PC-3 (cell line): ENCODE data around the gene GADD45B. TPM values are rescaled to one million over a fixed set of nuclear protein-coding genes. Genes with fewer than 3 reads are reported as not detected.

Experiments used
- ATAC-seq: fragments of 200-7000 bp; cut with Tn5 transposase; 2 replicates; pipeline ENCODE4 v1.9.1; 2020; ENCODE audit warnings: mild to moderate bottlenecking, moderate library complexity
- Bru-seq: library from RNA; stranded (reverse); fragments of 400-500 nt; gene quantifications from one replicate; lab custom pipeline; 2021; lab: Mats Ljungman, UMichigan
- BruChase-seq, 2 experiments: library from RNA; stranded (reverse); fragments of 400-500 nt; gene quantifications; one replicate each; lab custom pipeline; 2021; lab: Mats Ljungman, UMichigan
- BruUV-seq: library from RNA; stranded (reverse); fragments of 400-500 nt; replicated peaks from 2 replicates; lab custom pipeline; 2021; lab: Mats Ljungman, UMichigan
- CTCF ChIA-PET: fragments of 300-600 bp; sonication (Branson Sonifier 250); formaldehyde crosslinking; loops from one replicate; lab custom pipeline; 2022; ENCODE audit warnings: antibody characterized with exemption; lab: Charles Lee
- POLR2A ChIA-PET: fragments of 300-600 bp; sonication (Branson Sonifier 250); formaldehyde crosslinking; loops from one replicate; lab custom pipeline; 2022; ENCODE audit warnings: antibody characterized with exemption; ENCODE audit not compliant: unreplicated experiment; lab: Charles Lee
- DNase-seq: peaks from one replicate; pipeline ENCODE4 v3.0.0-alpha.2; 2015
- H2AFZ ChIP-seq: fragments of 300-600 bp; sonication (generic); 2 replicates; pipeline ENCODE4 v1.6.0; 2016; ENCODE audit warnings: antibody characterized with exemption, low read length
- H3F3A ChIP-seq: fragments of 300-600 bp; sonication (generic); one replicate; pipeline ENCODE4 v1.6.0; 2017; ENCODE audit warnings: antibody characterized with exemption, low read length, control low read depth, mild to moderate bottlenecking; ENCODE audit not compliant: unreplicated experiment
- H3K27ac ChIP-seq: fragments of 300-600 bp; sonication (generic); 2 replicates; pipeline ENCODE4 v1.5.1; 2016; ENCODE audit warnings: mild to moderate bottlenecking, low read length
- H3K27me3 ChIP-seq: fragments of 300-600 bp; sonication (generic); 2 replicates; pipeline ENCODE4 v1.6.1; 2016; ENCODE audit warnings: low read length, mixed read lengths
- H3K36me3 ChIP-seq: fragments of 300-600 bp; sonication (generic); 2 replicates; pipeline ENCODE4 v1.6.1; 2016; ENCODE audit warnings: low read depth, mixed run types, low read length, mixed read lengths
- H3K4me1 ChIP-seq: fragments of 300-600 bp; sonication (generic); 2 replicates; pipeline ENCODE4 v1.5.1; 2016; ENCODE audit warnings: low read length; ENCODE audit not compliant: insufficient read depth
- H3K4me2 ChIP-seq: fragments of 300-600 bp; sonication (generic); 2 replicates; pipeline ENCODE4 v1.6.0; 2016; ENCODE audit warnings: low read length
- H3K4me3 ChIP-seq: fragments of 300-600 bp; sonication (generic); 2 replicates; pipeline ENCODE4 v1.5.1; 2016; ENCODE audit warnings: mild to moderate bottlenecking, low read length, mixed read lengths
- H3K79me2 ChIP-seq: fragments of 300-600 bp; sonication (generic); 2 replicates; pipeline ENCODE4 v1.6.1; 2017; ENCODE audit warnings: low read length, mixed read lengths
- H3K9ac ChIP-seq: fragments of 300-600 bp; sonication (generic); 2 replicates; pipeline ENCODE4 v1.6.0; 2016; ENCODE audit warnings: mild to moderate bottlenecking, low read length
- H3K9me2 ChIP-seq: fragments of 300-600 bp; sonication (generic); replicated peaks from 2 replicates; pipeline ENCODE4 v1.6.1; 2016; ENCODE audit warnings: mixed run types, low read length, mixed read lengths
- H3K9me3 ChIP-seq: fragments of 300-600 bp; sonication (generic); 2 replicates; pipeline ENCODE4 v1.6.1; 2016; ENCODE audit warnings: low read length, mixed read lengths
- H4K20me1 ChIP-seq: fragments of 300-600 bp; sonication (generic); 2 replicates; pipeline ENCODE4 v1.6.1; 2016; ENCODE audit warnings: low read length, mixed read lengths
- CTCF ChIP-seq: fragments of 300-600 bp; sonication (generic); conservative IDR thresholded peaks from 2 replicates; pipeline ENCODE4 v1.5.1; 2017; ENCODE audit warnings: antibody characterized with exemption, low read depth, mild to moderate bottlenecking, low read length
- EZH2 ChIP-seq: fragments of 300-600 bp; sonication (generic); IDR thresholded peaks from one replicate; pipeline ENCODE4 v1.6.1; 2017; ENCODE audit warnings: antibody characterized with exemption, mild to moderate bottlenecking, low read length; ENCODE audit not compliant: unreplicated experiment
- EZH2phosphoT487 ChIP-seq: fragments of 300-600 bp; sonication (generic); IDR thresholded peaks from 2 replicates; pipeline ENCODE4 v1.6.1; 2018; ENCODE audit warnings: mild to moderate bottlenecking, antibody characterized with exemption, low read length, borderline replicate concordance
- intact Hi-C: fragments of 100-400 bp; cut with micrococcal nuclease; formaldehyde crosslinking; loops from 2 replicates; pipeline ENCODE4 v1.9.0; 2023
- long read RNA-seq: library from polyadenylated mRNA; unstranded; transcript quantifications from one replicate; pipeline ENCODE4 v2.0.0, GENCODE V29; 2021; ENCODE audit not compliant: unreplicated experiment
- total RNA-seq: library from RNA; depleted of rRNA; stranded (reverse); fragments of >200 nt; gene quantifications from 2 replicates; pipeline ENCODE4 v1.2.3, GENCODE V29; 2014; rRNA removed

The GADD45B gene
- 137 and 154 TPM in 2 replicates for total RNA-seq
- percentile 99 among the genes with signal in this experiment for Bru-seq, nascent RNA
- BruChase-seq, experiment 1, labeled RNA remaining after a 6-hour chase = percentile 95 among the genes with signal in this experiment
- percentile 97 among the genes with signal in this experiment for BruChase-seq, experiment 2, labeled RNA remaining after a 2-hour chase
- long read RNA-seq, transcript GADD45B-201 (4 exons, 1,373 nt) = major isoform, 10 of 43 reads
- long read RNA-seq, partial matches to known transcripts = 4 of 43 reads
- long read RNA-seq, other reads (novel, unspliced or antisense) = 28 of 43 reads

GRCh38 chr19:2475702-2476450 lies at the start of gene GADD45B:
Gene GADD45B (plus strand): TSS chr19:2476127. CDS start chr19:2476359, 232 bp downstream.
- H3K9me3 ChIP-seq = no peaks in the 10 kb centered on the region
- POLR2A ChIA-PET = interaction anchor here (0.6 to 1.8 kb wide), 14 partner anchors 15 to 247 kb away, joined by 3 to 20 read pairs (median 6); no protein-coding TSS in a partner anchor
- H3K79me2 ChIP-seq = peaks cover 38% of the 10 kb centered on the region
- H4K20me1 ChIP-seq = peaks cover 17% of the 10 kb centered on the region
- CTCF ChIA-PET = interaction anchor here (0.6 to 1.9 kb wide), 6 partner anchors 16 to 135 kb away, joined by 4 to 10 read pairs (median 6); no protein-coding TSS in a partner anchor
- peak within 1 kb of the TSS; percentile 92 for H3K4me2 ChIP-seq
- peak within 1 kb of the TSS; percentile 60 for H2AFZ ChIP-seq
- peaks cover 5% of the 10 kb centered on the region; the same call in 1 of the 2 replicates for H3K4me1 ChIP-seq
- peak within 1 kb of the TSS; percentile 100 for H3K4me3 ChIP-seq
- peak; percentile 95 for DNase-seq
- peak; percentile 27 for ATAC-seq
- intact Hi-C loops = loop anchor here (1.0 kb wide), 3 partner anchors 67 to 135 kb away; no protein-coding TSS in a partner anchor
- H3K9ac ChIP-seq = peak within 1 kb of the TSS; percentile 86
- peaks cover 14% of the 10 kb centered on the region for H3K36me3 ChIP-seq
- H3F3A ChIP-seq = no peaks in the 10 kb centered on the region
- H3K27me3 ChIP-seq = no peaks in the 10 kb centered on the region
- no peaks in the 10 kb centered on the region for H3K9me2 ChIP-seq
- peak within 1 kb of the TSS; percentile 64 for H3K27ac ChIP-seq
- TF ChIP-seq EZH2phosphoT487 (no peak), CTCF (no peak), EZH2 (no peak)
- BruUV-seq = no TSS peak

GRCh38 chr19:2426611-2427428 lies 49.1 kb upstream of the GADD45B start:
- Histone ChIP-seq H3K4me2 (peak overlapping the region; percentile 99), H3K36me3 (peaks cover 10% of the 10 kb centered on the region; the same call in 1 of the 2 replicates), H3K9ac (peak overlapping the region; percentile 100), H2AFZ (peak overlapping the region; percentile 69), H4K20me1 (0 out of 2 replicates have a peak, but pooled peaks cover 5% of the 10 kb centered on the region), H3K4me1 (peaks cover 12% of the 10 kb centered on the region; the same call in 1 of the 2 replicates), H3K27ac (peak overlapping the region; percentile 96), H3F3A (peaks cover 4% of the 10 kb centered on the region), H3K9me2 (no peaks in the 10 kb centered on the region), H3K79me2 (peaks cover 35% of the 10 kb centered on the region), H3K9me3 (no peaks in the 10 kb centered on the region), H3K4me3 (peak overlapping the region; percentile 97), H3K27me3 (no peaks in the 10 kb centered on the region)
- CTCF ChIA-PET = interaction anchor here (0.5 kb wide), 1 partner anchor 152 kb away, joined by 3 read pairs; no protein-coding TSS in a partner anchor
- TSS peak; percentile 78 for BruUV-seq
- DNase-seq (peak; percentile 45), ATAC-seq (peak; percentile 16)
- intact Hi-C loops = no loop called here
- TF ChIP-seq EZH2phosphoT487 (no peak), CTCF (no peak), EZH2 (no peak)
- POLR2A ChIA-PET = no interaction called here
